Activated CD8-positive, alpha-beta memory T cell treated with anti-CD3 and anti-CD28 coated beads for 4 hours (primary cell): ENCODE data around the gene CASP10.

Source experiments
- DNase-seq, 2 donors: peaks; one replicate each; pipeline ENCODE4 v3.0.0-alpha.2; 2020; ENCODE audit warnings: low read depth in 2 of 2

CASP10 gene

DNA sequence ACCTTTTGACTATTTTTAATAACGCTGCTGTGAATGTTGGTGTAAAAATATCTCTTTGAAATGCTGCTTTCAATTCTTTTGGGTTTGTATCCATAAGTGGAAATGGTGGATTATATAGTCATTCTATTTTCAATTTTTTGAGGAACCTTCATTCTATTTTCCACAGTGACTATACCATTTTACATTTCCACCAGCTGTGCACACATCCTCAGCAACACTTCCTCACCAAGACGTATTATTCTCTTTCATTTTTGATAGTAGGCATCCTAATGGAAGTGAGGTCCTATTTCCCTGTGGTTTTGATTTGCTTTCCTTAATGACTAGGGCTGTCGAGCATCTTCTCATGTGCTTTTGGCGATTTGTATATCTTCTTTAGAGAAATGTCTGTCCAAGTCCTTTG lies 14.8 kb downstream of the CASP10 start:
- DNase-seq: no peak

DNA sequence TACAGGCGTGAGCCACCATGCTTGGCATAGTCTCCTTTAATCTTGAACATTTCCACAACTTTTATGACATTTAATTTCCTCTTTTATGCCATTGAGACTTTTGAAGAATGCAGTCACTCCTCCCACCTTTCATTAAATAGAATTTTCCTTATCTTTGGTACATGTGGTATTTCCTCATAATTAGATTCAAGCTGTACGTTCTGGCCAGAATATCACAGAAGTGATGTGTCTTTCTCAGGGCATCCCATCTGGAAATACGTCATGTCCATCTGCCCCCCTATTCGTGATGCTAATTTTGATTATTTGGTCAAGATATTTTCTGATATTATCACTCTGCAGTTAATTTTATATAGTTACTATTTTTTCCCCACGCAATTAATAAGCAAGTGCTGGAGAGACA lies 16.9 kb downstream of the CASP10 start:
- no peak for DNase-seq

DNA sequence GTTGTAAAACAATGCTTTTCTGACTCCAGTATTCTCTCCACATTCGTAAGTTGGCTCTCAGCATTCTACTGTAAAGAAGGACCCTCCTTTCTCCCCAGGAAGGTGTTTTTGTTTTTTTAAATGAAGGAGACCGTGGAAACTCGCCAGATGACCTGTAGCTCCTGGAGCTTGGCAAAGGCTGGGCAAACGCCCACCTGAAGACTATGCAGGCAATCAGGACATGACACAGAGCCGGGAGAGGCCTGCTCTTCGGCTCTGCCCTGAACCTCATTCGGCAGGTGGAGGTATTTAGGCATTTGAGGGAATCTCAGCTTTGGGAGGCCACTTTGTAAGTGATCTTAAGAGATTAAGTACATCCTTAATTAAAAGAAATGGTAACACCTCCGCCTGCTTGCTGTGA lies 17.4 kb downstream of the CASP10 start:
- DNase-seq: no peak

DNA sequence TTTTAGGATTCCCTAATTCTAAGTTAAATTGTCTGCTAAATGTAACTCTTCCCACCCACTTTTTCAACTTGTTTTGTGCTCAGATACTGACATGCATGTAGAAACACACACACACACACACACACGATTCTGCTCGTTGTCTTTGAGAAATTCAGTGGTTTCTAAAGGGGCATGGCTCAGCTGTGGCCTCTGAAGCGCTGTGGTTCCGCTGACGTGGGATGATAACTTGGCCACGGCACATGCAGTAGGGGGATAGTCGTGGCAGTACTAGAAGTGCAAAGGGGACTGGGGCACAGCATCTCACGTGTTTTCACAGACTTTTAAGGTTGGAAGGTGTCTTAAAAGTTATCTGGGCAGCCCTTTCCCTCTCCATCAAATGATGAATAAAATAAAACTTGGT lies 18.4 kb downstream of the CASP10 start:
- DNase-seq: no peak

DNA sequence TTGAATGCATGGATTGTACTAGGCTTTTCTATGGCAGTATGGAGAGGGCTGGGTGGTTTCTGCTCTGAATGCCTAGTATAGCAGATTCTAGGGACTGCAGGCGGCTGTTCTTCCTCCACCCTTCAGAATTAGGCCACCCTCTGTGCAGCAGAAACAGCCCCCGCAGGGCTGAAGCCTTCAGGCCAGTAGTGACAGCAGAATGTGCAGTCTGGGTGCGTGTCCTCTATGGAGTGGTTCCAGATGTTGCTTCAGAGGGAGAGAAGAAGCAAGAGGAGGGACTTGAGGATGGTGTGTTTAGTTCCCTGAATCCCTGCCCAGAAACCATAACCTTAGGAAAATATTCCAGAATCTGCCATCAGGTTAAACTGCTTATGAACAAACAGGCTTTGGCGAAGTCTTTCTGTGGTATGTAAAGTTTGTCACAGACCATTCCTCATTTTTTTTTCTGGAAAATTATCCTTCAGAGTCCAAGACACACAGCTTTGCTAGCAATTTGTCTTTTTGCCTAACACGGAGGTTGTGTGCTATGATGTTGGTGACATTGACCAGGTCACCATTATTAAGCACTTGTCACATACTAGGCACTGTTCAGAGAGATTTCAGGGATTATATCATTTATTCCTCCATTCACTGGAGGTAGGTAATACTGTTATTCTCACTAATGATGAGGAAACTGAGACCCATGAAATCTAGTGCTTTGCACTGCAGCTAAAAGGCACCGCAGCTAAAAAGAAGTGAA lies 21.1 kb downstream of the CASP10 start:
- no peak for DNase-seq

DNA sequence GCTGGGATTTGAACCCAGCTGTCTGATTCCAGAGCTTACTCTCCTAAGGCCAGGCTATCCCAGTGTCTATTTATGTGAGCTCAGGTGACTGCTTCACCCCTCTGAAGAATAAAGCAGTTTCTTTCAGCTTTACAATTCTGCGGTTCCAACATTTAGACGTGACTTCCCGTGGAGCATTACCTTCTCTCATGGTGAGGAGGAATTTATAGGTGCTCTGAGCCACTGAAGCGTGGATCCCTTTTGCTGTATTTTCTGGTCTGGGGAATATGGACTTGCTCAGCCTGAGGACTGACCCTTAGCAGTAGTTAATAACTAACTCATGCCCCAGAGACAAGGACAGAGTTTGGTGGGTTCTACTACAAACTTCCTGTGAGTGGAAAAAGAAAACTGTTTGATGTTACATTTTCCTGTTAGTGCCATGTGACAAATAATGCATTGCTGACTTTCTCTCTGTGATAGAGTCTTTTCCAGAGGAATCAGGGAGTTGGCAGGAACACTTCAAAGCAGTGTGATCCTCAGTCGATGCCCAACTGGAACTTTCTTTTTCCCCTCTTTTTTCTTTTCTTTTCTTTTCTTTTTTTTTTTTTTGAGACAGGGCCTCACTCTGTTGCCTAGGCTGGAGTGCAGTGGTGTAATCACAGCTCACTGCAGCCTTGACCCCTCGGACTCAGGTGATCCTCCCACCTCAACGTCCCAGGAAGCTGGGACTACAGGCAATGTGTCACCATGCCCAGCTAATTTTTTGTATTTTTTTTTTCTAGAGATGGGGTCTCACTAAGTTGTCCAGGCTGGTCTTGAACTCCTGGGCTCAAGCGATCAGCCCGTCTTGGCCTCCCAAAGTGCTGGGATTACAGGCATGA lies 21.9 kb downstream of the CASP10 start:
- no peak for DNase-seq

DNA sequence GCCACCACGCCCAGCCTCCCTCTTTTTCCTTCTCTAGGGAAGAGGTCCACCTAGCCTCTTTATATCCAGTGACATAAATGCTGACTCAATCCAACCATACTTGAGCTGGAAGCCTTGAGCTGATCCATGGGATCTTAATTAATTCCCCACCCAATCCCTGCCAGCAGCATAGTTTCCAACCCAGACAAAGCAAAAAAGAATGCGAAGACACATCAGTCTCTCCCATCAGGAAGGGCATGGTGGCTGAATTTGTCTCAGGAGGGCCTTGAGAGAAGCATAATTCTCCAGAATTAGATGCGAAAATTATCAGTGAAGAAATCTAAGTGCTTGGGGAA lies 22.5 kb downstream of the CASP10 start:
- DNase-seq: no peak

DNA sequence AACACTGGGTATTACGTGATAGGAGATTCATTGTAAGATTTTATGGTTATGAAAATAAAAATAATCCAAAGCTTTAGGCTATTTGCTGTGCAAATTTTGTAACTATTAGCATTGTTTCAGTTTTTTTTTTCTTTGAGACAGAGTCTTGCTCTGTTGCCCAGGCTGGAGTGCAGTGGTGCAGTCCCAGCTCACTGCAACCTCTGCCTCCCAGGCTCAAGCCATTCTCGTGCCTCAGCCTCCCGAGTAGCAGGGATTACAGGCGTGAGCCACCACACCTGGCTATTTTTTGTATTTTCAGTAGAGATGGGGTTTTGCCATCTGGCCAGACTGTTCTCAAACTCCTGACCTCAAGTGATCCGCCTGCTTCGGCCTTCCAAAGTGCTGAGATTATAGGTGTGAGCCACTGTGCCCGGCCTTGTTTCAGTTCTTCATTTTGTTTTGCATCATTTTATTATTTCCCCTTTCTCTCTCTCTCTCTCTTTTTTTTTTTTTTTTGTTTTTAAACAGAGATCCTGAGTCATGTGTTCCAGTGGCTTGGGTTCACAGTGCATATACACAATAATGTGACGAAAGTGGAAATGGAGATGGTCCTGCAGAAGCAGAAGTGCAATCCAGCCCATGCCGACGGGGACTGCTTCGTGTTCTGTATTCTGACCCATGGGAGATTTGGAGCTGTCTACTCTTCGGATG lies 25.8 kb downstream of the CASP10 start:
- no peak for DNase-seq

DNA sequence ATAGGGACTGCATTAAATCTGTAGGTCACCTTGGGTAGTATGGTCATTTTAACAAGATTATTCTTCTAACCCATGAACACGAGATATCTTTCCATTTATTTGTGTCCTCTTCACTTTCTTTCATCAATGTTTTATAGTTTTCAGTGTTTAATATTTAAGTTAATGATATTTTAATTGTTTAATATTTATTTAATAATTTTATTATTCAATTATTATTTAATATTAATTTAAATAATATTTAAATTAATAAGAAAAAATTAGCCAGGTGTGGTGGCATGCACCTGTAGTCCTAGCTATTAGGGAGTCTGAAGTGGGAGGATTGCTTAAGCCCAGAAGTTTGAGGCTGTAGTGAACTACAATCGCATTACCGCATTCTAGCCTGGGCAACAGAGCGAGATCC lies 33.0 kb downstream of the CASP10 start:
- DNase-seq: no peak

DNA sequence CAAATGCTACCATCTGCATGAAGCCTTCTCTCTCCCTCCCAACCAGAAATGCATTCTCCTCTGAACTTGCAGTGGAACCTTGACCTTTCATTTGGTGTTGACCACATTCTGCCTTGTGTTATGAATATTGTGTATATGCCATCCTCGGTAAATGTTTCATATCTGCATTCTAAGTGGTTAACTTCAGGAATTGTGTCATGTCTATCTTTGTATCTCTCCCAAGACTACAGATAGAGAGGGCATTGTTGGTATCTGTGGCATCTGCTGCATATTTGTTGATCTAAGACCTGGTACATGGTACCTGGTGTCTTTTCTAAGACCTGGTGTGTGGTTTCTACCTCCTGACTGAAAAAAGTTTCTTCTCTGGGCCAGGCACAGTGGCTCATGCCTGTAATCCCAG lies 34.0 kb downstream of the CASP10 start:
- DNase-seq: no peak

DNA sequence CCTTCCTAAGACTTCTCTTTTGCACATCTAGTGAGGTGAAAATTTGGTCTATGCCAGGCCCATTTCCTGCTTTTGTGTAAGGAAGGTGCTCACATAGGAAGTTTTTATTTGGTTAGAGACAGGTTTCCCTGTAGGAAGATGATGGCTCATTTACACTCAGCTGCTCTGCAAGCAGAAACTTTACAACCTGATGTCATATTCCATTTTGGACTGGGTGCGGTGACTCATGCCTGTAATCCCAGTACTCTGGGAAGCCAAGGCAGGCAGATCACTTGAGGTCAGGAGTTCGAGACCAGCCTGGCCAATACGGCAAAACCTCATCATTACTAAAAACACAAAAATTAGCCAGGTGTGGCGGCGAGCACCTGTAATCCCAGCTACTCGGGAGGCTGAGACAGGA lies 35.8 kb downstream of the CASP10 start:
- DNase-seq: no peak

DNA sequence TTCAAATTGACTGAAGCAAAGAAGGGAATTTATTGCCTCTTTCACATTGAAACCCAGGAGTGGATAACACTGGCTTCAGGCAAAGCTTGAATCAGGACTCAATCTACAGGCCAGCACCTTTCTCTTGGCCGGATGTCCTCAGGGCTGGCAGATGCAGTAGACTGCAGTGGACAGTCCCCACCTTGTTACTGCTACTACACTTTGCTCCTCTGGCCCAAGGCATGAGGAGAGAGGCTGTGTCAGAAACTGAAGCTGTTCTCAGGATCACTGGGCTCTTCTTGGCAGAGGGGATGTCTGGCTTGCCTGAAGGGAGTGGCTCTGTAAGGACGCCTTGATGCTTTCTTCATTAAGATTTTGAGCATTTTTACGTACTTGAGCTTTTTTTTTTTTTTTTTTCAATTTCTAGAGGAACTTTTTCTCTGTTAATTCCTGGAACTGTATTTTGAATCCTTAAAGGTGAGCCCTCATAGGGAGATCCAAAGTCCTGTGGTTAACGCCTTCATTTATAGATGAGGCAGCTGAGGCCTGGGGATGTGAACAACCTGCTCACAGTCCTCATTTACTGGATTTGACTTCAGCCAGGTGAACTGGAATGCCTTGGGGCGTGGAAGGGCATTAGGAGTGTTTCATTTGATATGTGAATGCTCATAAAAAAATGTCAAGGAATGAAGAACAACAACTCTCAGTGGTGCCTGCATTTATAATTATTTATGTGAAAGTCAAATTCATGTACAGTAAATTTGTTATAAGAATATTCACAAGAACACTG lies 36.6 kb downstream of the CASP10 start:
- DNase-seq: no peak

DNA sequence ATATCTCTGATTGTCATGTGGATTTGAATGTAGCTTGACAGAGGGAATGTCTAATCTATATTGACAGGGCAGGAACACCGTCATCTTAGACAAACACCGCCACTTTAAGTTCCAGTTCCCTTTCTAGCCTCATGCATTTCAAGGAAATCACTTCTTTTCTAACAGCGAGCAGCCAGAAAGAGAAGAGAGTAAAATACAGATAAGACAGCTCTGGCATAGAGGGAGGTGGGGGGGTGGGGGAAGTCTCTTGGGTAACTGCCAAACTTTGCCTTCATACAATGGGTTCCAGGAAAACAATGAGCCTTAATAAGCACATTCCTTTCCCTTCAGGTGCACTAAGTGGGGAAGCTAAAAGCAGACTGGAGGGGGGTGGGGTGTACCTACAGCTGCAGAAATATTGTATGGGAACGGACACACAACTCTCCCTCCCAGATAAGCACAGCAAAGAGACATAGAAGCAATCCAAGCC lies 37.2 kb downstream of the CASP10 start:
- no peak for DNase-seq

DNA sequence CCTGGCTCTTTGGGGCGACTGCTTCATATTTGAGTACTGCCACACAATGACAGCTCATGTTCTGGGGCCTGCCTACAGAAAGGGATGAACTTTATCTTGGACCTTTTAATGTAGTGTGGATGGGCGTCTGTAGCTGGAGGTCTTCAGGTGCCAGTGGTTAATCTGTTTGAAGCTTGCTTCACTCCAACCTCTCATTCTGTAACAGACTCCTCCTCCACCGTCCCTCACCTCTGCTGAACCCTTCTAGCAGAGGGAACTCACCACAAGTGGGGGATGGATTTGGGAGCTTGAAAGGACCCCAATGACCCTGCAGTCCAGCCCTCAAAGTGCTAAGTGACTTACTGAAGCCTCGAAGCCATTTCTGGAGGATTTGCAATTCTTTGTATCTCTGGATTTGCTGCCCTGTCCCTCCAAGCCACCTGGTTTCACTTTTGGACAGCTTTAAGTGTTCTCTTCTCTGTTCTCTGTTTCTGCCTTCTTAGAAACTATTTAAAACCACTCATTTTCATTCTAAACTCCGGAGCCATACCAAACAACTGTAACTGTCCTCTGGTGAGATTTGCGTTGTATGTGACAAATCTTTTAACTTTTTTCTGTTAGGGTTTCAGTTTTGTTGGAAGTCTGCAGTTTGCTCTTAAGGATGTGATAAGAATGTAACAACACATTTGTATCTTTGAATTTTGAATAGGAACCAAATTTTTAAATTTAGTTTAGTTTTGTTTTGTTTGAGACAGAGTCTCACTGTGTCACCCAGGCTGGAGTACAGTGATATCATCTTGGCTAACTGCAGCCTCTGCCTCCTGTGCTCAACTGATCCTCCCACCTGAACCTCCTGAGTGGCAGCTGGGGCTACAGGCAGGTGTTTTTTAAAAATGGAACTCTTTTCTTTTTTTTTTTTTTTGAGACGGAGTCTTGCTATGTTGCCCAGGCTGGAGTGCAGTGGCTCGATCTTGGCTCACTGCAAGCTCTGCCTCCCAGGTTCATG lies 40.4 kb downstream of the CASP10 start:
- DNase-seq: no peak

DNA sequence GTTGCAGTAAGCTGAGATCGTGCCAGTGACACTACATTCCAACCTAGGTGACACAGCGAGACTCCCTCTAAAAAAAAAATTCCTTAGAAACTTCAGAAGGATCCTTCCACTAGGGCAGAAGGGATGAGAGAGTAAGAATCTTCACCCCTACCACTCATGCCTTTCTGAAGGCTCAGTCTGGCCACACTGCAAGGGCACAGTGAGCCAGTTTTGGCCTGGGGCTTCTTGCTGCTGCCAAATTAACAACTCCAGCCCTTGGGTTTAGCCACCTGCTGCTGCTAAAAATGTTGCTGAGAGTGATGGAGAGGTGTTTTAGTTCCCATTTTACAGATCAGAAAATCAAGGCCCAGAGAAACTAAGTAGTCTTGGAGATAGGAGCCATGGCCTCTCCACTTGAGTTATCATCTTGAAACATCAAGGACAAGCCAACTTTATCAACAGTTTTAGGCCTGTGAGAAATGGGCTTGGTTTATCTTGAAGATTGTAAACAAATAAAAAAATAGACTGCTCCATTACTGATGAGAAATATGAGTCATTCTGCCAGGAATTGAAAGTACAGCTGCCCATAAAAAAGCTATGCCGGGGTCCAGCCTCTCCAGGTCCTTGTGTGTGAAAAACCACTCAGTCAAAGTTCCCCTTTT lies 45.5 kb downstream of the CASP10 start:
- DNase-seq: no peak

DNA sequence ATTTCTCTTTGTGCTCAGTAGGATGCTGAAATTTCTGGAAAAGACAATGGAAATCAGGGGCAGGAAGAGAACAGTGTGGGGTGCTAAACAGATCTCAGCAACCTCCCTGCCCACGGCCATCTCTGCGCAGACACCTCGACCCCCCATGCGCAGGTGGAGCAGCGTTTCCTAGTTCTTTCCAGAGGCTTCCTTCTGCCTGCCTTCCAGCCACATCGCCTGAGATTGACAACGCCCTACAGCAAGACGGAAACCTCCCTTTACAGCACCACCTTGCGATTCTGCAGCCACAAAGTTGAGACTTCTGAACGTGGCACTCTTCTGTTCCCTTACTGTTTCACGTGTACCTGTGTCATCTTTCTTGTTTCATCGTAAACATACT lies 46.0 kb downstream of the CASP10 start:
- no peak for DNase-seq

DNA sequence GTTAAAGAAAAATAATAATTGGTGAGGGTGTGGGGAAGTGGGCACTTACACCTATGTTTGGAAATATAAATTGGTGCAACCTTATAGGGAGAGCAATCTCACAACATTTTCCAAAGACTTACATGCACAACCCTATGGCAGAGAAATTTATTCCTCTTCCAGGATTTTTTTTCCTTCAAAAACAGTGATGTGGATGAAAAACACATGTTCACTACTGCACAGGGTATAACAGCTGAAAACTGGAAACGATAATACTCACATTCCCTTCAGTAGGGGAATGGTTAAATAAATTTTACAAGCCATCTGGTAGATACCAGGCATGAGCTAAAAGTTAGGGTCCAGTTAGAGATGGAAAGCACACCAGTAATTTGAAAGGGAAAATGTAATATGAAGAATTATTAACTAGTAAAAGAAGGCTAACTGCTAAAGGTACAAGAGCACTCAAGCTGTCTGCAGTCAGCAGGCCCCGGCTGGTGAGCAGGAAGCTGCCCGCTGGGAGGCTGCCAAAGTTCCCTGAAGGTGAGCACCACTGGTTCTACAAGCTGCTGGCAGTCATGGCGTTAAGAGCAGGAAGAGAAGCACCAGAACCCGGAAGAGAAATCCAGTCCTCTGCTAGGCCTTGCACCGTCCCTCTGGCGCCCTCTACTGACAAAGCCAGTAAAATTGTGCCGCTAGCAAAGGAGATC lies 49.0 kb downstream of the CASP10 start:
- peak; percentile 78 to 81 for DNase-seq

DNA sequence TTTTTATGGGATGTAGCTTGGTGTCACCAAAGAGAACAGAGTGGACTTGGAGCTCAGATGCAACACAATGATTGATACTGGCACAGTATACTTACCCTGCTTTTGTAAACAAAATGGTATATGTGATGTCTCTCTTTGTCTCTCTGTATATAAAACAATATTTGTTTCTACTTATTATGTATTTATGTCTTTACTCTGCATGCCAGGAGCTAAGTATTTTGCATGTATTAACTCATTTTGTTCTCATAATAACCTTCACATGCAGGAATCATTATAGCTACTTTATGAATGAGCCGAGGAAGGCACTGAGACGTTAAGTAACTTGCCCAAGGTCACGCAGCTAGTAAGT lies 49.5 kb downstream of the CASP10 start:
- no peak for DNase-seq

DNA sequence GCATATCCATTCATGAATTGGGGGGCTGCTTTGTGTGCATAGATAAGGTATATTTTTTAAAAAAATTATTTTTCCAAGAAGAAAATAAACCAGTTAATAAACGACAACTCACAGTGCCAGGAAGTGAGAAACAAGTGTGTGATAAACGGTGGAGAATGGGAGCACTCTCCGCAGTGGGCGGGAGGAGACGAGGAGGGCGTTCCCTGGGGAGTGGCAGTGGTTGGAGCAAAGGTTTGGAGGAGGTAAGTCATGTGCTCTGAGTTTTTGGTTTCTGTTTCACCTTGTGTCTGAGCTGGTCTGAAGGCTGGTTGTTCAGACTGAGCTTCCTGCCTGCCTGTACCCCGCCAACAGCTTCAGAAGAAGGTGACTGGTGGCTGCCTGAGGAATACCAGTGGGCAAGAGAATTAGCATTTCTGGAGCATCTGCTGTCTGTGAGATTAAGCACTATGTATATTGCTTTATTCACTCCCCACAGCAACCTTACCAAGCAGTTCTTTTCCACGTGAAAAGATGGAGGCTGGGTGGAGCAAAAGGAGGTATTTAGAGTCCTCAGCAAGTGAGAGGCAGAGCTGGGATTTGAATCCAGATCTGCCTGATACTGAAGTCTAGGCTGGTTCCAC lies 50.4 kb downstream of the CASP10 start:
- peak; percentile 63 to 78 for DNase-seq
